ENCODE results near the gene WNT3A.

WNT3A gene

DNA sequence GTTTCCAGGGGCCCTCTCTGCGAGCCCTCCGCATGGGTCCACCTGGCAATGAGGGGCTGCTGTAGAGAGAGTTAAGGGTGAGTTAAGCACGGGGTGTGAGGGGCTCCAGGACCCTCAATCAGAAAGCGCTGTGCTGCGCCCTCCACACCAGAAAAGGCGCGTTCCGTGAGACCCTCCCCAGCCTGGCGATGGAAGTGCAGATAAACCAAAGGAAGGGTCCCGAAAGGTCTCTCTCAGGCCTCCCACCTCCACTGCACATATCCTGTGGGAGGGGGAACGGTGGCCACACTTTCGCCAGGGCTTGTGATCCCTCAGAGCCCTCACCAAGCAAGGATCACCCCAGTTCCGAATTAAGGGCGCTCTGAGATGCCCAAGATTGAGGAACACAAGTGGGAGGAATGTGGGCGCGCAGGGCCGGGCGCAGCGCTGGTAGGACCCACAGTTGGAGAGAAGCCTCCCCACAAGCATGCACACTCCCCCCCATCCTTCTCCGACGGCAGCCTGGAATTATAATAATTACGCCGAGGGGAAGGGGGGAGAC lies 1.1 kb downstream of the WNT3A start:
- Histone ChIP-seq H3K79me2 (ENCODE audit: insufficient read depth, low read length) (no peaks in the 10 kb centered on the region), H3F3A (ENCODE audit: low read depth) (no peaks in the 10 kb centered on the region), H2AFZ (ENCODE audit: low read length) (no peak overlapping the region), H3K4me2 (ENCODE audit: low read depth, low read length, poor library complexity, severe bottlenecking) (no peak overlapping the region), H3K27me3 (ENCODE audit: insufficient read depth, low read length, poor library complexity, severe bottlenecking) (no peaks in the 10 kb centered on the region), H3K9ac (ENCODE audit: low read depth, low read length, poor library complexity, severe bottlenecking) (no peak overlapping the region), H3K4me3 (ENCODE audit: low read length, poor library complexity, severe bottlenecking) (no peak overlapping the region), H3K36me3 (ENCODE audit: insufficient read depth, low read length) (no peaks in the 10 kb centered on the region), H3K9me3 (ENCODE audit: insufficient read depth, low read depth, low read length) (no peaks in the 10 kb centered on the region), H3K4me1 (ENCODE audit: insufficient read depth, low read length, poor library complexity, severe bottlenecking) (no peaks in the 10 kb centered on the region), H4K20me1 (ENCODE audit: insufficient read depth, low read length, poor library complexity, severe bottlenecking) (no peaks in the 10 kb centered on the region), H3K9me2 (replicated peaks; ENCODE audit: low read depth, low read length) (no peaks in the 10 kb centered on the region)
- TF ChIP-seq, protein P1, sequence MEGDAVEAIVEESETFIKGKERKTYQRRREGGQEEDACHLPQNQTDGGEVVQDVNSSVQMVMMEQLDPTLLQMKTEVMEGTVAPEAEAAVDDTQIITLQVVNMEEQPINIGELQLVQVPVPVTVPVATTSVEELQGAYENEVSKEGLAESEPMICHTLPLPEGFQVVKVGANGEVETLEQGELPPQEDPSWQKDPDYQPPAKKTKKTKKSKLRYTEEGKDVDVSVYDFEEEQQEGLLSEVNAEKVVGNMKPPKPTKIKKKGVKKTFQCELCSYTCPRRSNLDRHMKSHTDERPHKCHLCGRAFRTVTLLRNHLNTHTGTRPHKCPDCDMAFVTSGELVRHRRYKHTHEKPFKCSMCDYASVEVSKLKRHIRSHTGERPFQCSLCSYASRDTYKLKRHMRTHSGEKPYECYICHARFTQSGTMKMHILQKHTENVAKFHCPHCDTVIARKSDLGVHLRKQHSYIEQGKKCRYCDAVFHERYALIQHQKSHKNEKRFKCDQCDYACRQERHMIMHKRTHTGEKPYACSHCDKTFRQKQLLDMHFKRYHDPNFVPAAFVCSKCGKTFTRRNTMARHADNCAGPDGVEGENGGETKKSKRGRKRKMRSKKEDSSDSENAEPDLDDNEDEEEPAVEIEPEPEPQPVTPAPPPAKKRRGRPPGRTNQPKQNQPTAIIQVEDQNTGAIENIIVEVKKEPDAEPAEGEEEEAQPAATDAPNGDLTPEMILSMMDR (conservative IDR thresholded peaks at IDR 0.05; ENCODE audit: low read length): no peak
- TF ChIP-seq EZH2phosphoT487 (IDR thresholded peaks at IDR 0.05; ENCODE audit: borderline replicate concordance): no peak

DNA sequence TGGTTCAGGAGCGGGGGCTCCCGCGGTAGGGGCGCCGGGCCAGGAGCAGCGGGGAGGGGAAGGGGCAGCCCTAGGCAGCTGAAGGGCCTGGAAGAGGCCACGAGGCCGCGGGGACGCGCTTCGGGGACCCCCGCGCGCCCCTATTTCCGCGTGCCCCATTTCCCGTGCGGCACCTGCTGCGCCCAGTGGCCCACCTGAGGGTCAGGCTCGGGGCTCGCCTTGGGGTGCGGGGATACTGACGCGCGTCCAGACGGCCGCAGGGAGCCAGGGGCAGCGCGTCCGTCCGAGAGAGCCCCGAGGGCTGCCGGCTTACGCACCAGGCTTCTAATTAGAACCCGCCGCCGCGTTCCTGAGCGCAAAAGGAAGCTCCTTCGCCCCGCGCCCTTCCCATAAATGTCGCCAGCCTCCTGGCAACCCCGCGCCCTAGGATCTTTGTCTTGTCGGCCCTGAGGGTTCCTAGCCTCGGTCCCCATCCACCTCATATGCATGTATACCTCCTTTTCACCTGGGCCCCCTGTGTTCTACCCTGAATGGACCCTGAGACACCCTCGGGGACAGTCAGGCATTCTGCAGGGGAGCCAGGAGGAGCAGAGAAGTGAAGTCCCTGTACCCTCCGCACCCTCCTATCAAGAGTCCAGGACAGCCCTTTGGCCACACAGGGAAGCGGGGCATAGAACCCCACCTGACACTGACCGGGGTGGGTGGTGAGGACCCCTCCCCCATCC lies 1.8 kb downstream of the WNT3A start:
- Histone ChIP-seq H2AFZ (ENCODE audit: low read length) (no peak overlapping the region), H4K20me1 (ENCODE audit: insufficient read depth, low read length, poor library complexity, severe bottlenecking) (no peaks in the 10 kb centered on the region), H3K9ac (ENCODE audit: low read depth, low read length, poor library complexity, severe bottlenecking) (no peak overlapping the region), H3K27me3 (ENCODE audit: insufficient read depth, low read length, poor library complexity, severe bottlenecking) (no peaks in the 10 kb centered on the region), H3K9me2 (replicated peaks; ENCODE audit: low read depth, low read length) (no peaks in the 10 kb centered on the region), H3K9me3 (ENCODE audit: insufficient read depth, low read depth, low read length) (no peaks in the 10 kb centered on the region), H3K4me3 (ENCODE audit: low read length, poor library complexity, severe bottlenecking) (no peak overlapping the region), H3K36me3 (ENCODE audit: insufficient read depth, low read length) (no peaks in the 10 kb centered on the region), H3K4me1 (ENCODE audit: insufficient read depth, low read length, poor library complexity, severe bottlenecking) (no peaks in the 10 kb centered on the region), H3K4me2 (ENCODE audit: low read depth, low read length, poor library complexity, severe bottlenecking) (no peak overlapping the region), H3K79me2 (ENCODE audit: insufficient read depth, low read length) (no peaks in the 10 kb centered on the region), H3F3A (ENCODE audit: low read depth) (no peaks in the 10 kb centered on the region)
- no peak for TF ChIP-seq EZH2phosphoT487 (IDR thresholded peaks at IDR 0.05; ENCODE audit: borderline replicate concordance)

DNA sequence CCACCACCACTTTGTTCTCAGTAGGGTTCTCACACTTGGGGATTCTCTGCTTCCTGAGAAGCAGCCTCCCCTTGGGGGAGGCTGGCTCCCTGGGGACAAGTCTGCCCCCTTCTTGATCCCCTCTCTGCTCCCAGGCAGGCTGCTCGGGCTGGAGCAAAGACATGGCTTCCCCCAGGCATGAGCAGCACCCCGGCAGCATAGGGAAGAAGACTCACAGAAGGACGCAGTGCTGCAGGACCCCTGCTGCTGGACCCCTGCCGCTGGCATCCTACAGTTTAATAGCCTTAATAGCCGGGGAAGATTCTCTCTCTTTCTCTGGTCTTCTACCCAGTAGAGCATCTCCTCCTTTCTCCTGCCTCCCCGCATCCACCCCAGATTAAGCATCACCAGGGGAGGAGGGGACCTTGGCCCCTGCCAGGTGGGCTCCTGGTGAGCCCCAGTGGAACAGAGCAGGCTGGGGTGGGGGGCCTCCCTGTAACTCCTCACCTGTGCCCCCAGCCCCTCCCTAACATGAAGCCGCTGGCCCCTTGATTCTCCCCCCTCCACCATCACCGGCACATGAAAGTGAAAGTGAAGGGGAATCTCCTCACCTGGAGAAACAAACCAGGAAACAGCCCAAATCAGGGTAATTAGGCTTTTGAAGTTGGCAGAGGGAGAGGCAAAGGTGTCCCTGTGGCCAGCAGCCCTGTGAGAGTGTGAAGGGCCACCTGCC lies 2.5 kb downstream of the WNT3A start:
- no peaks in the 10 kb centered on the region for H3K27me3 ChIP-seq (ENCODE audit: insufficient read depth, low read length, poor library complexity, severe bottlenecking)
- no peaks in the 10 kb centered on the region for H3F3A ChIP-seq (ENCODE audit: low read depth)
- no peak overlapping the region for H3K9ac ChIP-seq (ENCODE audit: low read depth, low read length, poor library complexity, severe bottlenecking)
- H4K20me1 ChIP-seq (ENCODE audit: insufficient read depth, low read length, poor library complexity, severe bottlenecking): no peaks in the 10 kb centered on the region
- no peaks in the 10 kb centered on the region for H3K9me3 ChIP-seq (ENCODE audit: insufficient read depth, low read depth, low read length)
- no peak overlapping the region for H3K4me2 ChIP-seq (ENCODE audit: low read depth, low read length, poor library complexity, severe bottlenecking)
- H2AFZ ChIP-seq (ENCODE audit: low read length): no peak overlapping the region
- H3K4me1 ChIP-seq (ENCODE audit: insufficient read depth, low read length, poor library complexity, severe bottlenecking): no peaks in the 10 kb centered on the region
- no peaks in the 10 kb centered on the region for H3K79me2 ChIP-seq (ENCODE audit: insufficient read depth, low read length)
- H3K9me2 ChIP-seq (replicated peaks; ENCODE audit: low read depth, low read length): no peaks in the 10 kb centered on the region
- H3K4me3 ChIP-seq (ENCODE audit: low read length, poor library complexity, severe bottlenecking): no peak overlapping the region
- no peak for TF ChIP-seq EZH2phosphoT487 (IDR thresholded peaks at IDR 0.05; ENCODE audit: borderline replicate concordance)
- TF ChIP-seq, protein P1 (conservative IDR thresholded peaks at IDR 0.05; ENCODE audit: low read length): no peak
- H3K36me3 ChIP-seq (ENCODE audit: insufficient read depth, low read length): no peaks in the 10 kb centered on the region

Measured in Loucy (cell line).